ENCODE measurements around the gene PLA2G4B. TPM values are rescaled to one million over a fixed set of nuclear protein-coding genes. Genes with fewer than 3 reads are reported as not detected.
A peak's percentile ranks its signal among the peaks of the same experiment; 100 is the strongest.

The PLA2G4B gene
- total RNA-seq, 1 experiment from 2014 or later, result 3.7 TPM

DNA sequence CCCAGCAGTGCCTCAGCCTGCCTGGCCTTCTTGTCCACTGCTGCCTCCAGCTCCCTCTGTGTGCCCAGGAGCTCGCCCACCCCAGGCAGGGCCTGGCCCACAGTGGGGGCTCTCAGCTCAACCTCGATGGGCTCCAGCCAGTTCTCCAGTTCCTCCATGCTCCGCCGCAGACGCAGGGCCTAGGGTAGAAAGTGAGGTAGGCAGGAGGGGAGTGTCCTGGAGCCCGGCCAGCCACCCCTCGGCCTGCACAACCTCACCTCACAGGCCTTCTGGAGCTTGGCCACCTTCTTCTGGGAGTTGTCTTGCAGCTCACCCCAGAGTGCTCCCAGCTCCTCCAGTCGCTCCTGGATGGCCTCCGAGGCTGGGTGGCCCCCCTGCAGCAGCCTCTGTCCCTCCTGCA, 18.7 kb downstream of the PLA2G4B start:
- no peak overlapping the region for H3T11ph ChIP-seq (ENCODE audit: low read length)
- no peak overlapping the region for H4K91ac ChIP-seq (ENCODE audit: insufficient read length, low read depth, low read length)
- no peak overlapping the region for H3K14ac ChIP-seq (ENCODE audit: insufficient read depth, low read length)
- no peak overlapping the region for H3K23ac ChIP-seq (ENCODE audit: insufficient read length, low read depth, low read length)
- H2AFZ ChIP-seq (ENCODE audit: low read length), result no peak overlapping the region
- Mint-ChIP-seq H3K4me3 (no peak overlapping the region), H3K9me3 (no peaks in the 10 kb centered on the region), H3K4me1 (peaks cover 8 to 11% of the 10 kb centered on the region in 2 experiments), H3K27me3 (ENCODE audit: low read depth) (no peaks in the 10 kb centered on the region), H3K27ac (peak overlapping the region in 1 of 3 experiments; percentile 11; a peak in 1 of 7 replicates), H3K36me3 (ENCODE audit: insufficient read depth in 1 of 3, low read depth in 3 of 3) (no peaks in the 10 kb centered on the region; a peak in 1 of 7 replicates)
- H3K79me1 ChIP-seq (ENCODE audit: insufficient read depth, low read depth, low read length, poor library complexity, severe bottlenecking), result no peaks in the 10 kb centered on the region
- no peak for DNase-seq
- H2BK15ac ChIP-seq (ENCODE audit: low read depth, low read length), result no peak overlapping the region
- WGBS (ENCODE audit: extremely low coverage, insufficient read length, low lambda C conversion rate), result no CpG with 5 or more reads among the region's 9 CpGs
- H2BK5ac ChIP-seq (ENCODE audit: insufficient read length, low read length), result no peak overlapping the region
- H2BK12ac ChIP-seq (ENCODE audit: insufficient read length, low read depth, low read length), result no peak overlapping the region
- H3K4ac ChIP-seq (ENCODE audit: low read depth, low read length), result no peak overlapping the region
- no peak overlapping the region for H3K27ac ChIP-seq (ENCODE audit: insufficient read length, low read depth, low read length)
- H3K23me2 ChIP-seq (ENCODE audit: insufficient read length, low read depth, low read length, poor library complexity, severe bottlenecking), result no peaks in the 10 kb centered on the region
- H3K9me3 ChIP-seq (ENCODE audit: control insufficient read depth, low read depth, low read length), result no peaks in the 10 kb centered on the region
- no peaks in the 10 kb centered on the region for H3K79me2 ChIP-seq (ENCODE audit: insufficient read depth, low read length)
- H3K27me3 ChIP-seq (ENCODE audit: insufficient read depth, low read length), result no peaks in the 10 kb centered on the region
- H3K9ac ChIP-seq (ENCODE audit: extremely low read depth, insufficient read length, low read length), result no peak overlapping the region
- H3K4me2 ChIP-seq (ENCODE audit: insufficient read depth, insufficient read length, low read length), result no peak overlapping the region
- no peak overlapping the region for H4K5ac ChIP-seq (ENCODE audit: insufficient read length, low read depth, low read length)
- H2BK120ac ChIP-seq (ENCODE audit: low read depth, low read length, poor library complexity, severe bottlenecking), result no peak overlapping the region
- no peak overlapping the region for H3K18ac ChIP-seq (ENCODE audit: insufficient read length, low read depth, low read length)
- no peak for TF ChIP-seq CTCF (conservative IDR thresholded peaks at IDR 0.05)
- no peaks in the 10 kb centered on the region for H4K20me1 ChIP-seq (ENCODE audit: control insufficient read depth, insufficient read depth, insufficient read length)
- H2AK5ac ChIP-seq (ENCODE audit: insufficient read length, low read length), result no peak overlapping the region
- no peak overlapping the region for H2BK20ac ChIP-seq (ENCODE audit: low read depth, low read length, poor library complexity, severe bottlenecking)
- no peak overlapping the region for H3K56ac ChIP-seq (ENCODE audit: insufficient read length, low read depth, low read length)
- no peaks in the 10 kb centered on the region for H3K4me1 ChIP-seq (ENCODE audit: insufficient read depth, low read length)
- H4K8ac ChIP-seq (replicated peaks; ENCODE audit: insufficient read length, low read depth, low read length), result no peak overlapping the region
